HepG2 (cell line): ENCODE measurements around the gene CALR. TPM values are rescaled to one million over a fixed set of nuclear protein-coding genes. Genes with fewer than 3 reads are reported as not detected.

Experiments used
- BCL6 ChIP-seq: IDR thresholded peaks from 2 replicates; pipeline ENCODE4 v1.6.1; 2016; ENCODE audit warnings: missing genetic modification reagents, missing compliant biosample characterization
- CBX2 ChIP-seq, 2 experiments: fragments of 200-600 bp in 1 of 2; sonication (generic); formaldehyde crosslinking in 1 of 2; IDR thresholded peaks; 2 replicates each; pipeline versions ENCODE4 v1.7.0 to v1.8.1; 2018 to 2022; ENCODE audit warnings: low read depth in 2 of 2, low read length in 1 of 2, mild to moderate bottlenecking in 1 of 2, missing genetic modification reagents in 1 of 2
- ETV5 ChIP-seq: IDR thresholded peaks from 2 replicates; pipeline ENCODE4 v1.6.1; 2018; ENCODE audit warnings: missing biosample characterization, missing genetic modification reagents, inconsistent platforms, borderline replicate concordance
- FOXK1 ChIP-seq: sonication (generic); formaldehyde crosslinking; IDR thresholded peaks from 2 replicates; pipeline ENCODE4 v1.4.0; 2020; ENCODE audit warnings: low read depth, missing genetic modification reagents, borderline replicate concordance
- GLI4 ChIP-seq: sonication (generic); formaldehyde crosslinking; IDR thresholded peaks from 2 replicates; pipeline ENCODE4 v1.5.1; 2020; ENCODE audit warnings: missing genetic modification reagents, mild to moderate bottlenecking, moderate library complexity, borderline replicate concordance
- MLLT10 ChIP-seq: sonication (generic); formaldehyde crosslinking; IDR thresholded peaks from 2 replicates; pipeline ENCODE4 v1.4.0; 2020; ENCODE audit warnings: missing genetic modification reagents
- PLSCR1 ChIP-seq: sonication (generic); formaldehyde crosslinking; IDR thresholded peaks from 2 replicates; pipeline ENCODE4 v1.5.0; 2020; ENCODE audit warnings: missing genetic modification reagents, mild to moderate bottlenecking, borderline replicate concordance
- TRIM22 ChIP-seq: fragments of 450-650 bp; IDR thresholded peaks from 2 replicates; pipeline ENCODE4 v1.6.1; 2017
- ZEB1 ChIP-seq: IDR thresholded peaks from 2 replicates; pipeline ENCODE4 v1.6.1; 2012; ENCODE audit warnings: mild to moderate bottlenecking, low read depth, inconsistent platforms; ENCODE audit not compliant: insufficient replicate concordance
- ZNF274 ChIP-seq: sonication (generic); formaldehyde crosslinking; IDR thresholded peaks from 2 replicates; pipeline ENCODE4 v1.5.1; 2020; ENCODE audit warnings: mild to moderate bottlenecking, missing genetic modification reagents
- ZNF691 ChIP-seq: sonication (generic); formaldehyde crosslinking; IDR thresholded peaks from 2 replicates; pipeline ENCODE4 v1.4.0; 2020; ENCODE audit warnings: missing genetic modification reagents, low read depth, mild to moderate bottlenecking, borderline replicate concordance
- ZNF768 ChIP-seq: sonication (generic); formaldehyde crosslinking; IDR thresholded peaks from 2 replicates; pipeline ENCODE4 v1.4.0; 2020; ENCODE audit warnings: missing genetic modification reagents
- polyA plus RNA-seq, 8 experiments: library from polyadenylated mRNA; depleted of rRNA in 3 of 8; stranded (reverse) in 7 of 8; unstranded in 1 of 8; fragments of >200 nt; fragmentation: Illumina TruSeq in 4 of 8; extraction: Trizol in 4 of 8; gene quantifications; 2 replicates each; pipeline versions ENCODE4 v1.2.1 to v1.2.3, GENCODE V29; 2011 to 2016; ENCODE audit warnings: low read depth in 4 of 8, missing spikeins in 1 of 8, mixed read lengths in 1 of 8; ENCODE audit not compliant: insufficient read depth in 1 of 8
- total RNA-seq, 5 experiments: library from RNA; depleted of rRNA; stranded (reverse); fragments of >200 nt; fragmentation: Illumina TruSeq; extraction: Trizol; gene quantifications; 2 replicates each; pipeline ENCODE4 v1.2.3, GENCODE V29; 2016; ENCODE audit warnings: low read depth in 1 of 5
- TF ChIP-seq, protein P1 (sequence below): sonication (generic); formaldehyde crosslinking; conservative IDR thresholded peaks from 2 replicates; pipeline ENCODE4 v1.8.1; 2023; ENCODE audit warnings: missing genetic modification reagents
- TF ChIP-seq, protein P2 (sequence below): sonication (generic); formaldehyde crosslinking; IDR thresholded peaks from 2 replicates; pipeline ENCODE4 v1.5.1; 2020; ENCODE audit warnings: mild to moderate bottlenecking, moderate library complexity, missing genetic modification reagents
- TF ChIP-seq, protein P3 (sequence below): fragments of 450-650 bp; IDR thresholded peaks from 2 replicates; pipeline ENCODE4 v1.6.1; 2017; ENCODE audit warnings: mild to moderate bottlenecking
- TF ChIP-seq, protein P4 (sequence below): sonication (generic); formaldehyde crosslinking; IDR thresholded peaks from 2 replicates; pipeline ENCODE4 v1.4.0; 2020; ENCODE audit warnings: mild to moderate bottlenecking, missing genetic modification reagents

CALR gene
- total and polyA plus RNA-seq, 2 of the 13 experiments (the other 11 are each of a cell fraction or from before 2014, with no cell fraction given): 898 to 934 TPM

GRCh38 chr19:12890787-12891552 lies 47.4 kb upstream of the CALR start, which contains the start of gene GCDH (continued):
- TF ChIP-seq ZNF768: peak; percentile 45; the same call in 1 of the 2 replicates
- peak; percentile 54; the same call in 1 of the 2 replicates for TF ChIP-seq GLI4 (CRISPR knock-in tag)
- TF ChIP-seq ETV5 (CRISPR knock-in tag): no peak
- peak; percentile 25; the same call in 1 of the 2 replicates for TF ChIP-seq BCL6
- peak; percentile 81; the same call in 1 of the 2 replicates for TF ChIP-seq FOXK1 (CRISPR knock-in tag)
- TF ChIP-seq, protein P1, sequence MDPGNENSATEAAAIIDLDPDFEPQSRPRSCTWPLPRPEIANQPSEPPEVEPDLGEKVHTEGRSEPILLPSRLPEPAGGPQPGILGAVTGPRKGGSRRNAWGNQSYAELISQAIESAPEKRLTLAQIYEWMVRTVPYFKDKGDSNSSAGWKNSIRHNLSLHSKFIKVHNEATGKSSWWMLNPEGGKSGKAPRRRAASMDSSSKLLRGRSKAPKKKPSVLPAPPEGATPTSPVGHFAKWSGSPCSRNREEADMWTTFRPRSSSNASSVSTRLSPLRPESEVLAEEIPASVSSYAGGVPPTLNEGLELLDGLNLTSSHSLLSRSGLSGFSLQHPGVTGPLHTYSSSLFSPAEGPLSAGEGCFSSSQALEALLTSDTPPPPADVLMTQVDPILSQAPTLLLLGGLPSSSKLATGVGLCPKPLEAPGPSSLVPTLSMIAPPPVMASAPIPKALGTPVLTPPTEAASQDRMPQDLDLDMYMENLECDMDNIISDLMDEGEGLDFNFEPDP (CRISPR knock-in tag): no peak
- no peak for TF ChIP-seq TRIM22
- TF ChIP-seq ZNF691 (CRISPR knock-in tag): no peak; the same call in 1 of the 2 replicates
- TF ChIP-seq CBX2 (IDR thresholded peaks at IDR 0.05; ENCODE audit: low read depth, low read length): no peak
- no peak for TF ChIP-seq CBX2 (CRISPR knock-in tag; IDR thresholded peaks at IDR 0.05; ENCODE audit: low read depth)
- TF ChIP-seq, protein P2, sequence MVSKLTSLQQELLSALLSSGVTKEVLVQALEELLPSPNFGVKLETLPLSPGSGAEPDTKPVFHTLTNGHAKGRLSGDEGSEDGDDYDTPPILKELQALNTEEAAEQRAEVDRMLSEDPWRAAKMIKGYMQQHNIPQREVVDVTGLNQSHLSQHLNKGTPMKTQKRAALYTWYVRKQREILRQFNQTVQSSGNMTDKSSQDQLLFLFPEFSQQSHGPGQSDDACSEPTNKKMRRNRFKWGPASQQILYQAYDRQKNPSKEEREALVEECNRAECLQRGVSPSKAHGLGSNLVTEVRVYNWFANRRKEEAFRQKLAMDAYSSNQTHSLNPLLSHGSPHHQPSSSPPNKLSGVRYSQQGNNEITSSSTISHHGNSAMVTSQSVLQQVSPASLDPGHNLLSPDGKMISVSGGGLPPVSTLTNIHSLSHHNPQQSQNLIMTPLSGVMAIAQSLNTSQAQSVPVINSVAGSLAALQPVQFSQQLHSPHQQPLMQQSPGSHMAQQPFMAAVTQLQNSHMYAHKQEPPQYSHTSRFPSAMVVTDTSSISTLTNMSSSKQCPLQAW (CRISPR knock-in tag): peak; percentile 67
- TF ChIP-seq PLSCR1: no peak
- TF ChIP-seq MLLT10 (CRISPR knock-in tag): no peak
- peak; percentile 63; the same call in 1 of the 2 replicates for TF ChIP-seq ZNF274 (CRISPR knock-in tag)
- TF ChIP-seq, protein P3, sequence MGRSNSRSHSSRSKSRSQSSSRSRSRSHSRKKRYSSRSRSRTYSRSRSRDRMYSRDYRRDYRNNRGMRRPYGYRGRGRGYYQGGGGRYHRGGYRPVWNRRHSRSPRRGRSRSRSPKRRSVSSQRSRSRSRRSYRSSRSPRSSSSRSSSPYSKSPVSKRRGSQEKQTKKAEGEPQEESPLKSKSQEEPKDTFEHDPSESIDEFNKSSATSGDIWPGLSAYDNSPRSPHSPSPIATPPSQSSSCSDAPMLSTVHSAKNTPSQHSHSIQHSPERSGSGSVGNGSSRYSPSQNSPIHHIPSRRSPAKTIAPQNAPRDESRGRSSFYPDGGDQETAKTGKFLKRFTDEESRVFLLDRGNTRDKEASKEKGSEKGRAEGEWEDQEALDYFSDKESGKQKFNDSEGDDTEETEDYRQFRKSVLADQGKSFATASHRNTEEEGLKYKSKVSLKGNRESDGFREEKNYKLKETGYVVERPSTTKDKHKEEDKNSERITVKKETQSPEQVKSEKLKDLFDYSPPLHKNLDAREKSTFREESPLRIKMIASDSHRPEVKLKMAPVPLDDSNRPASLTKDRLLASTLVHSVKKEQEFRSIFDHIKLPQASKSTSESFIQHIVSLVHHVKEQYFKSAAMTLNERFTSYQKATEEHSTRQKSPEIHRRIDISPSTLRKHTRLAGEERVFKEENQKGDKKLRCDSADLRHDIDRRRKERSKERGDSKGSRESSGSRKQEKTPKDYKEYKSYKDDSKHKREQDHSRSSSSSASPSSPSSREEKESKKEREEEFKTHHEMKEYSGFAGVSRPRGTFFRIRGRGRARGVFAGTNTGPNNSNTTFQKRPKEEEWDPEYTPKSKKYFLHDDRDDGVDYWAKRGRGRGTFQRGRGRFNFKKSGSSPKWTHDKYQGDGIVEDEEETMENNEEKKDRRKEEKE: no peak
- TF ChIP-seq ZEB1: no peak
- TF ChIP-seq, protein P4, sequence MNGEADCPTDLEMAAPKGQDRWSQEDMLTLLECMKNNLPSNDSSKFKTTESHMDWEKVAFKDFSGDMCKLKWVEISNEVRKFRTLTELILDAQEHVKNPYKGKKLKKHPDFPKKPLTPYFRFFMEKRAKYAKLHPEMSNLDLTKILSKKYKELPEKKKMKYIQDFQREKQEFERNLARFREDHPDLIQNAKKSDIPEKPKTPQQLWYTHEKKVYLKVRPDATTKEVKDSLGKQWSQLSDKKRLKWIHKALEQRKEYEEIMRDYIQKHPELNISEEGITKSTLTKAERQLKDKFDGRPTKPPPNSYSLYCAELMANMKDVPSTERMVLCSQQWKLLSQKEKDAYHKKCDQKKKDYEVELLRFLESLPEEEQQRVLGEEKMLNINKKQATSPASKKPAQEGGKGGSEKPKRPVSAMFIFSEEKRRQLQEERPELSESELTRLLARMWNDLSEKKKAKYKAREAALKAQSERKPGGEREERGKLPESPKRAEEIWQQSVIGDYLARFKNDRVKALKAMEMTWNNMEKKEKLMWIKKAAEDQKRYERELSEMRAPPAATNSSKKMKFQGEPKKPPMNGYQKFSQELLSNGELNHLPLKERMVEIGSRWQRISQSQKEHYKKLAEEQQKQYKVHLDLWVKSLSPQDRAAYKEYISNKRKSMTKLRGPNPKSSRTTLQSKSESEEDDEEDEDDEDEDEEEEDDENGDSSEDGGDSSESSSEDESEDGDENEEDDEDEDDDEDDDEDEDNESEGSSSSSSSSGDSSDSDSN: peak; percentile 74
